Measurements from ENCODE around the gene CPSF6. TPM values are rescaled to one million over a fixed set of nuclear protein-coding genes. Genes with fewer than 3 reads are reported as not detected.
A peak's percentile ranks its signal among the peaks of the same experiment; 100 is the strongest.

Gene CPSF6
- total and polyA plus RNA-seq, 2 donors (not counting 1 experiment from before 2014, with no cell fraction given), result 18.0 to 43.2 TPM

- no peak overlapping the region for H3K27ac ChIP-seq (ENCODE audit: insufficient read depth, low read length)
- peak; percentile 14 to 18 for DNase-seq (ENCODE audit: low read depth in 2 of 2)
- peaks cover 70% of the 10 kb centered on the region for H3K79me2 ChIP-seq (ENCODE audit: control insufficient read depth, insufficient read depth, low read length)
- no peaks in the 10 kb centered on the region for H4K20me1 ChIP-seq (ENCODE audit: control insufficient read depth, extremely low read depth, insufficient read depth, low read length)
- peak overlapping the region; percentile 94 for H3K4me2 ChIP-seq (ENCODE audit: extremely low read depth, insufficient read depth, low read length)
- no peaks in the 10 kb centered on the region for H3K9me3 ChIP-seq (ENCODE audit: control insufficient read depth, insufficient read depth, low read depth, low read length)
- peak overlapping the region; percentile 79 to 94 (median 91) for H3K4me3 ChIP-seq (replicated peaks in 1 of 4; ENCODE audit: control extremely low read depth in 1 of 4, insufficient read depth in 1 of 4, low read depth in 3 of 4, low read length in 4 of 4)
- H3K36me3 ChIP-seq (ENCODE audit: control insufficient read depth, insufficient read depth, low read length), result no peaks in the 10 kb centered on the region
- no peak overlapping the region for H2AFZ ChIP-seq (ENCODE audit: low read length)
- no peak overlapping the region for H3K9ac ChIP-seq (ENCODE audit: insufficient read depth, low read length)
- peaks cover 2% of the 10 kb centered on the region for H3K4me1 ChIP-seq (ENCODE audit: control insufficient read depth, extremely low read depth, insufficient read depth, low read length)
- no peak for TF ChIP-seq EZH2 (IDR thresholded peaks at IDR 0.05; ENCODE audit: low read length, missing control alignments)
- no peak for TF ChIP-seq CTCF (conservative IDR thresholded peaks at IDR 0.05 in 1 of 2, IDR thresholded peaks at IDR 0.05 in 1 of 2; ENCODE audit: low read depth in 1 of 2, low read length in 2 of 2)
- no peaks in the 10 kb centered on the region for H3K27me3 ChIP-seq (ENCODE audit: control insufficient read depth, insufficient read depth, low read length)
Measured at GRCh38 chr12:69241438-69242092, 2.2 kb downstream of the CPSF6 start.

- no peak overlapping the region for H2AFZ ChIP-seq (ENCODE audit: low read length)
- no peak overlapping the region for H3K27ac ChIP-seq (ENCODE audit: insufficient read depth, low read length)
- H3K4me2 ChIP-seq (ENCODE audit: extremely low read depth, insufficient read depth, low read length), result no peak overlapping the region
- no peaks in the 10 kb centered on the region for H3K27me3 ChIP-seq (ENCODE audit: control insufficient read depth, insufficient read depth, low read length)
- H4K20me1 ChIP-seq (ENCODE audit: control insufficient read depth, extremely low read depth, insufficient read depth, low read length), result peaks cover 4% of the 10 kb centered on the region
- TF ChIP-seq EZH2 (IDR thresholded peaks at IDR 0.05; ENCODE audit: low read length, missing control alignments), result no peak
- no peak for TF ChIP-seq CTCF (conservative IDR thresholded peaks at IDR 0.05 in 1 of 2, IDR thresholded peaks at IDR 0.05 in 1 of 2; ENCODE audit: low read depth in 1 of 2, low read length in 2 of 2)
- no peaks in the 10 kb centered on the region for H3K9me3 ChIP-seq (ENCODE audit: control insufficient read depth, insufficient read depth, low read depth, low read length)
- H3K4me1 ChIP-seq (ENCODE audit: control insufficient read depth, extremely low read depth, insufficient read depth, low read length), result peaks cover 2% of the 10 kb centered on the region
- no peak overlapping the region for H3K4me3 ChIP-seq (replicated peaks in 1 of 4; ENCODE audit: control extremely low read depth in 1 of 4, insufficient read depth in 1 of 4, low read depth in 3 of 4, low read length in 4 of 4)
- no peaks in the 10 kb centered on the region for H3K36me3 ChIP-seq (ENCODE audit: control insufficient read depth, insufficient read depth, low read length)
- no peak overlapping the region for H3K9ac ChIP-seq (ENCODE audit: insufficient read depth, low read length)
- no peak for DNase-seq (ENCODE audit: low read depth in 2 of 2)
- H3K79me2 ChIP-seq (ENCODE audit: control insufficient read depth, insufficient read depth, low read length), result peaks cover 88% of the 10 kb centered on the region
Measured at GRCh38 chr12:69243099-69244084, 4.0 kb downstream of the CPSF6 start.
